Effector memory CD8-positive, alpha-beta T cell (primary cell): ENCODE results near the gene KIF1C.
"Not testable (repeated sequence)": the region's sequence is repeated elsewhere in the genome, so short reads cannot be mapped to it uniquely, and the experiment has no call there.

Experiments used
- ATAC-seq: fragments of 150-1000 bp; cut with Tn5 transposase; replicated peaks from 2 replicates; pipeline ENCODE4 v1.10.0; 2021; ENCODE audit warnings: mild to moderate bottlenecking, moderate library complexity
- DNase-seq, 3 experiments: peaks; one replicate each; pipeline ENCODE4 v3.0.0; 2021
- H3K27ac Mint-ChIP-seq, 2 donors: one replicate each; pipeline ENCODE4 v1.8.0; 2022; ENCODE audit warnings: mild to moderate bottlenecking in 2 of 2, mixed read lengths in 2 of 2, moderate library complexity in 2 of 2
- H3K27me3 Mint-ChIP-seq, 2 donors: one replicate each; pipeline ENCODE4 v1.8.0; 2022; ENCODE audit warnings: mixed read lengths in 2 of 2
- H3K36me3 Mint-ChIP-seq: one replicate; pipeline ENCODE4 v1.8.0; 2022; ENCODE audit warnings: mild to moderate bottlenecking, moderate library complexity, mixed read lengths; ENCODE audit not compliant: insufficient read depth
- H3K4me1 Mint-ChIP-seq, 2 donors: one replicate each; pipeline ENCODE4 v1.8.0; 2022; ENCODE audit warnings: low read depth in 2 of 2, mixed read lengths in 2 of 2
- H3K4me3 Mint-ChIP-seq, 2 donors: one replicate each; pipeline ENCODE4 v1.8.0; 2022; ENCODE audit warnings: mild to moderate bottlenecking in 2 of 2, mixed read lengths in 2 of 2, moderate library complexity in 2 of 2
- H3K9me3 Mint-ChIP-seq, 2 donors: one replicate each; pipeline ENCODE4 v1.8.0; 2022; ENCODE audit warnings: mixed read lengths in 2 of 2

KIF1C gene

GRCh38 chr17:5050278-5050677 lies 52.5 kb downstream of the KIF1C start:
- ATAC-seq (no peak), DNase-seq (no peak)
- Mint-ChIP-seq H3K4me1 (peaks cover 17 to 29% of the 10 kb centered on the region in 2 donors), H3K27ac (peak overlapping the region; percentile 97 to 99), H3K4me3 (peak overlapping the region in 1 of 2 donors; percentile 18), H3K27me3 (no peaks in the 10 kb centered on the region), H3K36me3 (peaks cover 7% of the 10 kb centered on the region), H3K9me3 (no peaks in the 10 kb centered on the region)

DNA sequence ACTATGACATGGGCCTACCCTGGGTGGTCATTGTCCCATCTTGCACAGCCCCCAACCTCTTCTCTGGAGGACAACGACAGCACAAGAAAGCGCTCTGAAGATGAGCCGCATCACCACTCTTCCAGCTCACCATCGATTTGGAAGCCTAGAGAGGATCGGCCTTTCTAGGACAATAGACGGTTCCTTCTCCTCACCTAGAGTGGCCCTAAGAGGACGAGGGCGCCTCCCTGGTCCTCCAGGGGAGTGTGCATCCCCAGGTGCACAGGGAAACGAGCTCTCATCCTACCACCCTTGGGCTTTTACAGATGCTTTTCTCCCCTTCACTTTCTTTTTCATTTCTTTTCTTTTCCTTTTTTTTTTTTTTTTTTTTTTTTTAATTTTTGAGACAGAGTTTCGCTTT lies 57.8 kb downstream of the KIF1C start:
- Mint-ChIP-seq H3K9me3 (no peaks in the 10 kb centered on the region), H3K4me3 (no peak overlapping the region), H3K27ac (no peak overlapping the region), H3K27me3 (no peaks in the 10 kb centered on the region), H3K4me1 (no peaks in the 10 kb centered on the region), H3K36me3 (peaks cover 11% of the 10 kb centered on the region)
- ATAC-seq (no peak), DNase-seq (no peak)

GRCh38 chr17:5065227-5065744 lies 67.5 kb downstream of the KIF1C start:
- Mint-ChIP-seq H3K27ac (no peak overlapping the region), H3K27me3 (peaks cover 0 to 6% of the 10 kb centered on the region in 2 donors), H3K4me3 (no peak overlapping the region), H3K9me3 (no peaks in the 10 kb centered on the region), H3K36me3 (no peaks in the 10 kb centered on the region), H3K4me1 (no peaks in the 10 kb centered on the region)
- no peak for ATAC-seq
- no peak for DNase-seq

GRCh38 chr17:5068236-5068635 lies 70.5 kb downstream of the KIF1C start:
- no peaks in the 10 kb centered on the region for H3K4me1 Mint-ChIP-seq
- peaks cover 0 to 6% of the 10 kb centered on the region in 2 donors for H3K27me3 Mint-ChIP-seq
- H3K9me3 Mint-ChIP-seq = no peaks in the 10 kb centered on the region
- H3K4me3 Mint-ChIP-seq = no peak overlapping the region
- no peak overlapping the region for H3K27ac Mint-ChIP-seq
- H3K36me3 Mint-ChIP-seq = no peaks in the 10 kb centered on the region
- ATAC-seq (no peak), DNase-seq (no peak)

- H3K27ac Mint-ChIP-seq = peak overlapping the region in 1 of 2 donors; percentile 36
- no peaks in the 10 kb centered on the region for H3K9me3 Mint-ChIP-seq
- no peaks in the 10 kb centered on the region for H3K4me1 Mint-ChIP-seq
- no peak overlapping the region for H3K4me3 Mint-ChIP-seq
- no peak for ATAC-seq
- no peak for DNase-seq
- H3K36me3 Mint-ChIP-seq = no peaks in the 10 kb centered on the region
- peaks cover 0 to 6% of the 10 kb centered on the region in 2 donors for H3K27me3 Mint-ChIP-seq
These were observed 72.0 kb downstream of the KIF1C start for GRCh38 chr17:5069724-5070123.

- H3K36me3 Mint-ChIP-seq, H3K4me3 Mint-ChIP-seq, H3K9me3 Mint-ChIP-seq, DNase-seq, ATAC-seq, H3K27me3 Mint-ChIP-seq: not testable (repeated sequence)
- H3K4me1 Mint-ChIP-seq = peaks cover 12 to 19% of the 10 kb centered on the region in 2 donors
- peak overlapping the region in 1 of 2 donors; percentile 53 for H3K27ac Mint-ChIP-seq
These were observed 77.7 kb downstream of the KIF1C start for GRCh38 chr17:5075472-5075871.

DNA sequence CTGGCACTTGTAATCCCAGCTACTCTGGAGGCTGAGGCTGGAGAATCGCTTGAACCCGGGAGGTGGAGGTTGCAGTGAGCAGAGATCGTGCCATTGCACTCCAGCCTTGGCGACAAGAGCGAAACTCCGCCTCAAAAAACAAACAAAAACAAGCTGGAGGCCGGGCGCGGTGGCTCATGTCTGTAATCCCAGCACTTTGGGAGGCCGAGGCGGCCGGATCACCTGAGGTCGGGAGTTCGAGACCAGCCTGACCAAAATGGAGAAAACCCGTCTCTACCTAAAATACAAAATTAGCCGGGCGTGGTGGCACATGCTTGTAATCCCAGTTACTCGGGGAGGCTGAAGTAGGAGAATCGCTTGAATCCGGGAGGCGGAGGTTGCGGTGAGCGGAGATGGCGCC lies 79.5 kb downstream of the KIF1C start:
- Mint-ChIP-seq H3K4me1 (peaks cover 17 to 27% of the 10 kb centered on the region in 2 donors), H3K36me3 (peaks cover 11% of the 10 kb centered on the region), H3K27ac (peak overlapping the region in 1 of 2 donors; percentile 96), H3K4me3 (peak overlapping the region; percentile 83 to 89)
- H3K27me3 Mint-ChIP-seq, DNase-seq, ATAC-seq, H3K9me3 Mint-ChIP-seq: not testable (repeated sequence)

- Mint-ChIP-seq H3K36me3 (peaks cover 11% of the 10 kb centered on the region), H3K9me3 (no peaks in the 10 kb centered on the region), H3K4me3 (peak overlapping the region; percentile 83 to 89), H3K4me1 (peaks cover 17 to 27% of the 10 kb centered on the region in 2 donors), H3K27ac (peak overlapping the region; percentile 92 to 96), H3K27me3 (no peaks in the 10 kb centered on the region)
- ATAC-seq (no peak), DNase-seq (no peak)
These were observed 80.0 kb downstream of the KIF1C start for GRCh38 chr17:5077781-5078105.
